K562 (cell line): Measurements from ENCODE around the gene CLCNKA. TPM values are rescaled to one million over a fixed set of nuclear protein-coding genes. Genes with fewer than 3 reads are reported as not detected.

ENCODE experiments used
- ARNT ChIP-seq, 2 experiments: fragments of 450-650 bp; IDR thresholded peaks; 2 replicates each; pipeline ENCODE4 v1.6.1; 2016; ENCODE audit warnings: mild to moderate bottlenecking in 1 of 2
- ATF1 ChIP-seq, 2 experiments: fragments of 450-650 bp in 1 of 2; IDR thresholded peaks; 2 replicates each; pipeline ENCODE4 v1.6.1; 2016; ENCODE audit warnings: missing compliant biosample characterization in 1 of 2, missing genetic modification characterization in 1 of 2
- BCOR ChIP-seq: fragments of 450-650 bp; IDR thresholded peaks from 2 replicates; pipeline ENCODE4 v1.6.1; 2016
- CCNT2 ChIP-seq: IDR thresholded peaks from 2 replicates; pipeline ENCODE4 v1.6.1; 2011; ENCODE audit warnings: borderline replicate concordance, low read depth, mild to moderate bottlenecking, moderate library complexity, mixed read lengths, low read length; ENCODE audit not compliant: insufficient read length; ENCODE audit errors: extremely low read depth
- FOXJ3 ChIP-seq: sonication (generic); formaldehyde crosslinking; IDR thresholded peaks from 2 replicates; pipeline ENCODE4 v1.4.0; 2020; ENCODE audit warnings: mild to moderate bottlenecking, missing genetic modification reagents
- HOXB6 ChIP-seq: fragments of 250-450 bp; sonication (Bioruptor Pico); IDR thresholded peaks from 2 replicates; pipeline ENCODE4 v1.5.1; 2022; ENCODE audit warnings: mild to moderate bottlenecking, borderline replicate concordance
- KLF6 ChIP-seq: fragments of 250-450 bp; sonication (Bioruptor Pico); IDR thresholded peaks from 2 replicates; pipeline ENCODE4 v1.4.0; 2020; ENCODE audit warnings: mild to moderate bottlenecking, moderate library complexity, borderline replicate concordance
- PTBP1 ChIP-seq: fragments of 200-400 bp; formaldehyde crosslinking; IDR thresholded peaks from 2 replicates; pipeline ENCODE4 v1.6.1; 2017; ENCODE audit warnings: low read depth, low read length
- SMARCC2 ChIP-seq: fragments of 450-650 bp; IDR thresholded peaks from 2 replicates; pipeline ENCODE4 v1.6.1; 2017; ENCODE audit warnings: antibody characterized with exemption, moderate library complexity, mild to moderate bottlenecking, low read depth
- SRSF3 ChIP-seq: fragments of 200-400 bp; formaldehyde crosslinking; IDR thresholded peaks from 2 replicates; pipeline ENCODE4 v1.6.1; 2016; ENCODE audit warnings: mild to moderate bottlenecking, low read length, moderate library complexity; ENCODE audit not compliant: insufficient read depth
- ZFPM2 ChIP-seq: fragments of 250-450 bp; sonication (Bioruptor Pico); IDR thresholded peaks from 2 replicates; pipeline ENCODE4 v1.5.1; 2022; ENCODE audit warnings: mild to moderate bottlenecking
- ZNF717 ChIP-seq: fragments of 250-450 bp; sonication (Bioruptor Pico); IDR thresholded peaks from 2 replicates; pipeline ENCODE4 v1.5.0; 2021
- polyA plus RNA-seq, 8 experiments: library from polyadenylated mRNA; depleted of rRNA in 4 of 8; stranded (reverse) in 5 of 8; unstranded in 3 of 8; fragments of >200 nt; fragmentation: Nextera tagmentation in 2 of 8; fragmentation: Illumina TruSeq in 1 of 8; extraction: Ambion mirVana in 2 of 8; extraction: Trizol in 1 of 8; gene quantifications; 2 replicates each; pipeline versions ENCODE4 v1.2.1 to v1.2.3, GENCODE V29; 2011 to 2014; ENCODE audit warnings: inconsistent platforms in 1 of 8, missing spikeins in 1 of 8
- total RNA-seq, 7 experiments: library from RNA; depleted of rRNA in 6 of 7; stranded (reverse); fragments of >200 nt in 6 of 7; fragmentation: Illumina TruSeq in 2 of 7; extraction: Trizol in 2 of 7; gene quantifications; 2 replicates each; pipeline versions ENCODE4 v1.2.1 to v1.2.3, GENCODE V29; 2011 to 2021; ENCODE audit warnings: low replicate concordance in 1 of 7
- TF ChIP-seq, protein P1 (sequence below): fragments of 450-650 bp; IDR thresholded peaks from 2 replicates; pipeline ENCODE4 v1.6.1; 2018; ENCODE audit warnings: mild to moderate bottlenecking, low read depth; ENCODE audit not compliant: partially characterized antibody
- TF ChIP-seq, protein P2 (sequence below): sonication (generic); IDR thresholded peaks from 2 replicates; pipeline ENCODE4 v1.6.1; 2016
- TF ChIP-seq, protein P3 (sequence below): fragments of 250-450 bp; sonication (Bioruptor Pico); IDR thresholded peaks from 2 replicates; pipeline ENCODE4 v1.4.0; 2020
- TF ChIP-seq, protein P4 (sequence below), 2 experiments: fragments of 450-650 bp in 1 of 2; sonication (generic) in 1 of 2; formaldehyde crosslinking in 1 of 2; IDR thresholded peaks; 2 replicates each; pipeline versions ENCODE4 v1.7.1 to v1.9.0; 2016 to 2022; ENCODE audit warnings: inconsistent platforms in 1 of 2, mild to moderate bottlenecking in 1 of 2, missing genetic modification reagents in 1 of 2

CLCNKA gene
- total and polyA plus RNA-seq, 9 of the 15 experiments (the other 6 are each of a cell fraction or from before 2014, with no cell fraction given): 0.03 to 0.37 (median 0.10) TPM; not detected in 3

DNA sequence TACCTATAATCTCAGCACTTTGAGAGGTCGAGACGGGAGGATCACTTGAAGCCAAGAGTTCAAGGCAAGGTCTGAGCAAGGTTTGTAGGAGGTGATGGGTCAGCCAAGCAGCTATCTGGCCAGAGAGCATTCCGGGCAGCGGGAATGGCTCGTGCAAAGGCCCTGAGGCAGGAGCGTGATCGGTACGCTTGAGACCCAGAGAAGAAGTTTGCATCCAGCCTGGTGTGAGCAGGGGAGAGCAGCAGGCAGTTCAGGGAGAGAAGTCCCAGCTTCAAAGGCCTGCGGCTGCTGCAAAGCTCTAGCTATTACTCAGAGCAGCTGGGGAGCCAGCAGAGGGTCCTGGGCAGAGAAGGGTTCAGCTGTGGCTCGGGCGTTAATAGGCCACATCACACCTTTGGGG, 22.9 kb upstream of the CLCNKA start (continued):
- TF ChIP-seq, protein P1, sequence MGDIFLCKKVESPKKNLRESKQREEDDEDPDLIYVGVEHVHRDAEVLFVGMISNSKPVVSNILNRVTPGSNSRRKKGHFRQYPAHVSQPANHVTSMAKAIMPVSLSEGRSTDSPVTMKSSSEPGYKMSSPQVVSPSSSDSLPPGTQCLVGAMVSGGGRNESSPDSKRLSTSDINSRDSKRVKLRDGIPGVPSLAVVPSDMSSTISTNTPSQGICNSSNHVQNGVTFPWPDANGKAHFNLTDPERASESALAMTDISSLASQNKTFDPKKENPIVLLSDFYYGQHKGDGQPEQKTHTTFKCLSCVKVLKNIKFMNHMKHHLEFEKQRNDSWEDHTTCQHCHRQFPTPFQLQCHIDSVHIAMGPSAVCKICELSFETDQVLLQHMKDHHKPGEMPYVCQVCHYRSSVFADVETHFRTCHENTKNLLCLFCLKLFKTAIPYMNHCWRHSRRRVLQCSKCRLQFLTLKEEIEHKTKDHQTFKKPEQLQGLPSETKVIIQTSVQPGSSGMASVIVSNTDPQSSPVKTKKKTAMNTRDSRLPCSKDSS: no peak
- TF ChIP-seq SRSF3: no peak
- TF ChIP-seq BCOR: peak; percentile 44; the same call in 1 of the 2 replicates
- TF ChIP-seq FOXJ3 (CRISPR knock-in tag): no peak
- TF ChIP-seq, protein P2, sequence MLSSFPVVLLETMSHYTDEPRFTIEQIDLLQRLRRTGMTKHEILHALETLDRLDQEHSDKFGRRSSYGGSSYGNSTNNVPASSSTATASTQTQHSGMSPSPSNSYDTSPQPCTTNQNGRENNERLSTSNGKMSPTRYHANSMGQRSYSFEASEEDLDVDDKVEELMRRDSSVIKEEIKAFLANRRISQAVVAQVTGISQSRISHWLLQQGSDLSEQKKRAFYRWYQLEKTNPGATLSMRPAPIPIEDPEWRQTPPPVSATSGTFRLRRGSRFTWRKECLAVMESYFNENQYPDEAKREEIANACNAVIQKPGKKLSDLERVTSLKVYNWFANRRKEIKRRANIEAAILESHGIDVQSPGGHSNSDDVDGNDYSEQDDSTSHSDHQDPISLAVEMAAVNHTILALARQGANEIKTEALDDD: no peak
- TF ChIP-seq ZNF717 (CRISPR knock-in tag): no peak
- no peak for TF ChIP-seq ZFPM2 (CRISPR knock-in tag)
- TF ChIP-seq PTBP1: 0 out of 2 replicates have a peak, but pooled peaks have one; percentile 56
- TF ChIP-seq, protein P3, sequence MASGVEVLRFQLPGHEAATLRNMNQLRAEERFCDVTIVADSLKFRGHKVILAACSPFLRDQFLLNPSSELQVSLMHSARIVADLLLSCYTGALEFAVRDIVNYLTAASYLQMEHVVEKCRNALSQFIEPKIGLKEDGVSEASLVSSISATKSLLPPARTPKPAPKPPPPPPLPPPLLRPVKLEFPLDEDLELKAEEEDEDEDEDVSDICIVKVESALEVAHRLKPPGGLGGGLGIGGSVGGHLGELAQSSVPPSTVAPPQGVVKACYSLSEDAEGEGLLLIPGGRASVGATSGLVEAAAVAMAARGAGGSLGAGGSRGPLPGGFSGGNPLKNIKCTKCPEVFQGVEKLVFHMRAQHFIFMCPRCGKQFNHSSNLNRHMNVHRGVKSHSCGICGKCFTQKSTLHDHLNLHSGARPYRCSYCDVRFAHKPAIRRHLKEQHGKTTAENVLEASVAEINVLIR (CRISPR knock-in tag): no peak
- no peak for TF ChIP-seq CCNT2
- no peak for TF ChIP-seq SMARCC2
- no peak for TF ChIP-seq ATF1 (CRISPR knock-in tag; IDR thresholded peaks at IDR 0.05)
- TF ChIP-seq ATF1 (tag; IDR thresholded peaks at IDR 0.05): no peak
- TF ChIP-seq ARNT (IDR thresholded peaks at IDR 0.05): no peak
- TF ChIP-seq, protein P4, sequence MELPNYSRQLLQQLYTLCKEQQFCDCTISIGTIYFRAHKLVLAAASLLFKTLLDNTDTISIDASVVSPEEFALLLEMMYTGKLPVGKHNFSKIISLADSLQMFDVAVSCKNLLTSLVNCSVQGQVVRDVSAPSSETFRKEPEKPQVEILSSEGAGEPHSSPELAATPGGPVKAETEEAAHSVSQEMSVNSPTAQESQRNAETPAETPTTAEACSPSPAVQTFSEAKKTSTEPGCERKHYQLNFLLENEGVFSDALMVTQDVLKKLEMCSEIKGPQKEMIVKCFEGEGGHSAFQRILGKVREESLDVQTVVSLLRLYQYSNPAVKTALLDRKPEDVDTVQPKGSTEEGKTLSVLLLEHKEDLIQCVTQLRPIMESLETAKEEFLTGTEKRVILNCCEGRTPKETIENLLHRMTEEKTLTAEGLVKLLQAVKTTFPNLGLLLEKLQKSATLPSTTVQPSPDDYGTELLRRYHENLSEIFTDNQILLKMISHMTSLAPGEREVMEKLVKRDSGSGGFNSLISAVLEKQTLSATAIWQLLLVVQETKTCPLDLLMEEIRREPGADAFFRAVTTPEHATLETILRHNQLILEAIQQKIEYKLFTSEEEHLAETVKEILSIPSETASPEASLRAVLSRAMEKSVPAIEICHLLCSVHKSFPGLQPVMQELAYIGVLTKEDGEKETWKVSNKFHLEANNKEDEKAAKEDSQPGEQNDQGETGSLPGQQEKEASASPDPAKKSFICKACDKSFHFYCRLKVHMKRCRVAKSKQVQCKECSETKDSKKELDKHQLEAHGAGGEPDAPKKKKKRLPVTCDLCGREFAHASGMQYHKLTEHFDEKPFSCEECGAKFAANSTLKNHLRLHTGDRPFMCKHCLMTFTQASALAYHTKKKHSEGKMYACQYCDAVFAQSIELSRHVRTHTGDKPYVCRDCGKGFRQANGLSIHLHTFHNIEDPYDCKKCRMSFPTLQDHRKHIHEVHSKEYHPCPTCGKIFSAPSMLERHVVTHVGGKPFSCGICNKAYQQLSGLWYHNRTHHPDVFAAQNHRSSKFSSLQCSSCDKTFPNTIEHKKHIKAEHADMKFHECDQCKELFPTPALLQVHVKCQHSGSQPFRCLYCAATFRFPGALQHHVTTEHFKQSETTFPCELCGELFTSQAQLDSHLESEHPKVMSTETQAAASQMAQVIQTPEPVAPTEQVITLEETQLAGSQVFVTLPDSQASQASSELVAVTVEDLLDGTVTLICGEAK (IDR thresholded peaks at IDR 0.05): no peak
- TF ChIP-seq, protein P4 (CRISPR knock-in tag; IDR thresholded peaks at IDR 0.05): no peak
- TF ChIP-seq KLF6 (CRISPR knock-in tag): no peak
- no peak for TF ChIP-seq HOXB6 (CRISPR knock-in tag)
